ENCODE data around the gene VAMP5. TPM values are rescaled to one million over a fixed set of nuclear protein-coding genes. Genes with fewer than 3 reads are reported as not detected.
A peak's percentile ranks its signal among the peaks of the same experiment; 100 is the strongest.
"Not testable (repeated sequence)": the region's sequence is repeated elsewhere in the genome, so short reads cannot be mapped to it uniquely, and the experiment has no call there.

VAMP5 gene
- total and polyA plus RNA-seq, 5 donors: 79.1 to 127 (median 82.0) TPM

DNA sequence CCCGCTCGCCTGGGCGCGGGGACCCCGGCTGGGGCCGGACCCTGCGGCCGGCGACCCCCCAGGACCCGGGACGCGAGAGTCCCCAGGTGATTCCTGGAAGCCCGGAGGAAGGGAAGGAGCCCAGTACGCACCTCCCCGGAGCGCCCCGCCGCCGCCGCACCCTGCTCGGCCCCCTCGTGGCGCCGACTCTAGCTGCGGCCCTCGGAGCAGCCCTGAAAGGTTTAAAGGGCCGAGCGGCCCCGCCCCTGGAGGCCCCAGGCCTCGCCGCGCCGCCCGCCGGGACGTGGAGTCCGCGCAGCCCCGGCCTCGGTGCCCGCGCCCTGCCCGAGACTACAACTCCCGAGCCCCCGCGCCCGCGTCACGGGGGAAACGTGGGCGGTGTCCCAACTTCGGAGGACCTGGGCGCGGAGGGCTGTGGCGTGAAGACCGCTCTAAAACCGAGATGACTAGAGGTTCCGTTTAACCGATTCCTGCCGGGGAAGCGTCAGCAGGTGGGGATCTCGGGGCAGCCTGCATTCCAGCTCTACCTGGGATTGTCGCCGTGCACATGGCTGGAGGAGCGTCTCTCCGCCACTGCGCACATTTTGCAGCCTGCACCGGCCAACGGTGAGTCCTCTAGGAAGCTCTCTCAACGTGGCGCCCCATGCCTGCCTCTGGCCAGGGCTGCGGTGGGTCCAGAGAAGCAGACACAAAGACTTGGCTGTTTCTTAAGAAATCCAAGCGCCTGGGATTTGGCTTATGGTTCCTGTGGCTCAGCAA is 18.4 kb downstream of the VAMP5 start, which contains the start of gene TMEM150A:
TSS of gene TMEM150A (minus strand) at position 223 of the 759 bp plus-strand sequence. CDS start 750 bp downstream, outside the sequence.
- H3K4me1 ChIP-seq (ENCODE audit: control insufficient read depth, insufficient read depth, low read length): peaks cover 14% of the 10 kb centered on the region

DNA sequence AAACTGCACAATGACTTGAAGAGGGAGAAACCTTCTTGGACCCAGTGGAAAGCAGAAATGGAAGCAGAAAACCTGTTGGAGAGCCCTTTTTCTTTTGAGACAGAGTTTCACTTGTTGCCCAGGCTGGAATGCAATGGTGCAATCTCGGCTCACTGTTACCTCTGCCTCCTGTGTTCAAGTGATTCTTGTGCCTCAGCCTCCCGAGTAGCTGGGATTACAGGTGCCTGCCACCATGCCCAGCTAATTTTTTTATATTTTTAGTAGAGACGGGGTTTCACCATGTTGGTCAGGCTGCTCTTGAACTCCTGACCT is 19.9 kb downstream of the VAMP5 start:
- H3K27ac ChIP-seq (ENCODE audit: low read length): peak overlapping the region; percentile 23
- H3K4me1 ChIP-seq (ENCODE audit: control insufficient read depth, insufficient read depth, low read length): peaks cover 14% of the 10 kb centered on the region
- WGBS: 76% methylated on average over 3 of the region's 3 CpGs
- H3K4me3 ChIP-seq (ENCODE audit: low read length); H3K27me3 ChIP-seq (ENCODE audit: control insufficient read depth, insufficient read depth); H3K9me3 ChIP-seq (ENCODE audit: control insufficient read depth, low read length); DNase-seq; ATAC-seq: not testable (repeated sequence)
- intact Hi-C loops (cut with DNase I): loop anchor here in 2 of 4 donors (5.0 kb wide), 1 partner anchor 42 kb away; the partner anchor contains the start of gene GGCX (in 2 of the 2)

More for the DNA sequence above, 18.4 kb downstream of the VAMP5 start, which contains the start of gene TMEM150A:
- WGBS: under 1% methylated on average over 73 of the region's 73 CpGs
- ATAC-seq: peak; percentile 96
- peak within 1 kb of the TSS; percentile 88 for H3K4me3 ChIP-seq (ENCODE audit: low read length)
- no peaks in the 10 kb centered on the region for H3K9me3 ChIP-seq (ENCODE audit: control insufficient read depth, low read length)
- H3K27ac ChIP-seq (ENCODE audit: low read length): peak within 1 kb of the TSS; percentile 88
- no peaks in the 10 kb centered on the region for H3K27me3 ChIP-seq (ENCODE audit: control insufficient read depth, insufficient read depth)
- DNase-seq: peak; percentile 96 to 99 (median 98)
- intact Hi-C loops (cut with DNase I): loop anchor here in 2 of 4 donors (5.0 kb wide), 1 partner anchor 40 kb away; the partner anchor contains the start of gene GGCX (in 2 of the 2)

DNA sequence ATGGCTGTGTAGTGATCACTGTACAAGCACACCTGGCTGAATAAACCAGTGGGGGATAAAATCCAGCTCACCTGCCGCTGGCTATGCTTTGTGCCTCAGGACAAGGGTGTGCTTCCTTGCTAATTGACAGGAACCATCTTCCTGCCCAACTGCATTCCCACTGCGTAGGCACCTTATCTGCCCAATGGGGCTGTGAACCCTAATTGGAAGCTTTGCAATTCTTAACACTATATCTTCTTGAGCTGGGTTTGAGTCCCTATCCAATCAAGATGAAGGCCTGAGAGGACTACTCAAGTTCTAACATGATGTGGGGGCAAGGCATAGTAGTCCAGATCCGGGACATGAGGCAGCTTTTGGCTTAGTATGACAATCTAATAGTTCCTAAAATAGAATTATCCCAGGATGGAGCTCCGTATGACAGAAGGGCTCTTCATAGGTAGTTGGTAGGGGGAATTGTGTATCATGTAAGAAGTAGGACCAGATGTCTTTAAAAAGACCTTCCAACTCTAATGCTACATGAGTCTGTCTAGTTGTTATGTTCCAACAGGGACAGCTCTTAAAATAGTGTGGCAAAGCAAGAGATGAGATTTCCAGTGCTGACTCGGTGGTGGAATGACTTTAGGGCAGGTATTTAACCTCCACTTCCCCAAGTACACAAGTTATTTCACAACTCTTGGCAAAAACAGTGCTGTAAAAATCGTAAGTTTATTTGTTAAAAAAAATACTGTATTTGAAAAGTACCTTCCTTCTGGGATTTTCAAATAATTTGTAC is 20.5 kb downstream of the VAMP5 start:
- DNase-seq: no peak

GRCh38 chr2:85605406-85606115 is 21.3 kb downstream of the VAMP5 start:
- WGBS: 40% methylated on average over 4 of the region's 4 CpGs
- no peaks in the 10 kb centered on the region for H3K9me3 ChIP-seq (ENCODE audit: control insufficient read depth, low read length)
- intact Hi-C loops (cut with DNase I): no loop called here
- ATAC-seq (no peak), DNase-seq (no peak)
- H3K4me1 ChIP-seq (ENCODE audit: control insufficient read depth, insufficient read depth, low read length): peaks cover 14% of the 10 kb centered on the region
- peak overlapping the region; percentile 65 for H3K27ac ChIP-seq (ENCODE audit: low read length)
- H3K4me3 ChIP-seq (ENCODE audit: low read length): no peak overlapping the region
- no peaks in the 10 kb centered on the region for H3K27me3 ChIP-seq (ENCODE audit: control insufficient read depth, insufficient read depth)

More for the DNA sequence above, 20.5 kb downstream of the VAMP5 start:
- Histone ChIP-seq H3K27me3 (ENCODE audit: control insufficient read depth, insufficient read depth) (no peaks in the 10 kb centered on the region), H3K27ac (ENCODE audit: low read length) (peak overlapping the region; percentile 75), H3K9me3 (ENCODE audit: control insufficient read depth, low read length) (no peaks in the 10 kb centered on the region), H3K4me3 (ENCODE audit: low read length) (no peak overlapping the region), H3K4me1 (ENCODE audit: control insufficient read depth, insufficient read depth, low read length) (peaks cover 14% of the 10 kb centered on the region)
- intact Hi-C loops (cut with DNase I): loop anchor here in 2 of 4 donors (5.0 kb wide), 1 partner anchor 42 kb away; the partner anchor contains the start of gene GGCX (in 2 of the 2)
- no peak for ATAC-seq
- WGBS: 50% methylated on average over 6 of the region's 6 CpGs

GRCh38 chr2:85606116-85606455 is 21.9 kb downstream of the VAMP5 start:
- H3K27ac ChIP-seq (ENCODE audit: low read length): peak overlapping the region; percentile 65
- intact Hi-C loops (cut with DNase I): no loop called here
- no peaks in the 10 kb centered on the region for H3K27me3 ChIP-seq (ENCODE audit: control insufficient read depth, insufficient read depth)
- DNase-seq (no peak), ATAC-seq (no peak)
- peaks cover 14% of the 10 kb centered on the region for H3K4me1 ChIP-seq (ENCODE audit: control insufficient read depth, insufficient read depth, low read length)
- no peak overlapping the region for H3K4me3 ChIP-seq (ENCODE audit: low read length)
- WGBS: 69% methylated on average over 7 of the region's 7 CpGs
- no peaks in the 10 kb centered on the region for H3K9me3 ChIP-seq (ENCODE audit: control insufficient read depth, low read length)

- intact Hi-C loops (cut with DNase I): no loop called here
- peak in 1 of 3 donors; percentile 55 for DNase-seq
- peaks cover 12% of the 10 kb centered on the region for H3K4me1 ChIP-seq (ENCODE audit: control insufficient read depth, insufficient read depth, low read length)
- ATAC-seq: no peak
- no peak overlapping the region for H3K4me3 ChIP-seq (ENCODE audit: low read length)
- no peaks in the 10 kb centered on the region for H3K9me3 ChIP-seq (ENCODE audit: control insufficient read depth, low read length)
- peak overlapping the region; percentile 80 for H3K27ac ChIP-seq (ENCODE audit: low read length)
- WGBS: 63% methylated on average over 9 of the region's 9 CpGs
- no peaks in the 10 kb centered on the region for H3K27me3 ChIP-seq (ENCODE audit: control insufficient read depth, insufficient read depth)
Observed at GRCh38 chr2:85607268-85608215, 23.3 kb downstream of the VAMP5 start.

GRCh38 chr2:85611217-85611704 is 27.0 kb downstream of the VAMP5 start:
- intact Hi-C loops (cut with DNase I): no loop called here
- no peaks in the 10 kb centered on the region for H3K9me3 ChIP-seq (ENCODE audit: control insufficient read depth, low read length)
- H3K27ac ChIP-seq (ENCODE audit: low read length): peak overlapping the region; percentile 71
- no peak for DNase-seq
- ATAC-seq: peak in 1 of 2 donors; percentile 0
- WGBS: 7% methylated on average over 24 of the region's 24 CpGs
- peaks cover under 1% of the 10 kb centered on the region for H3K4me1 ChIP-seq (ENCODE audit: control insufficient read depth, insufficient read depth, low read length)
- no peaks in the 10 kb centered on the region for H3K27me3 ChIP-seq (ENCODE audit: control insufficient read depth, insufficient read depth)
- H3K4me3 ChIP-seq (ENCODE audit: low read length): peak overlapping the region; percentile 59

DNA sequence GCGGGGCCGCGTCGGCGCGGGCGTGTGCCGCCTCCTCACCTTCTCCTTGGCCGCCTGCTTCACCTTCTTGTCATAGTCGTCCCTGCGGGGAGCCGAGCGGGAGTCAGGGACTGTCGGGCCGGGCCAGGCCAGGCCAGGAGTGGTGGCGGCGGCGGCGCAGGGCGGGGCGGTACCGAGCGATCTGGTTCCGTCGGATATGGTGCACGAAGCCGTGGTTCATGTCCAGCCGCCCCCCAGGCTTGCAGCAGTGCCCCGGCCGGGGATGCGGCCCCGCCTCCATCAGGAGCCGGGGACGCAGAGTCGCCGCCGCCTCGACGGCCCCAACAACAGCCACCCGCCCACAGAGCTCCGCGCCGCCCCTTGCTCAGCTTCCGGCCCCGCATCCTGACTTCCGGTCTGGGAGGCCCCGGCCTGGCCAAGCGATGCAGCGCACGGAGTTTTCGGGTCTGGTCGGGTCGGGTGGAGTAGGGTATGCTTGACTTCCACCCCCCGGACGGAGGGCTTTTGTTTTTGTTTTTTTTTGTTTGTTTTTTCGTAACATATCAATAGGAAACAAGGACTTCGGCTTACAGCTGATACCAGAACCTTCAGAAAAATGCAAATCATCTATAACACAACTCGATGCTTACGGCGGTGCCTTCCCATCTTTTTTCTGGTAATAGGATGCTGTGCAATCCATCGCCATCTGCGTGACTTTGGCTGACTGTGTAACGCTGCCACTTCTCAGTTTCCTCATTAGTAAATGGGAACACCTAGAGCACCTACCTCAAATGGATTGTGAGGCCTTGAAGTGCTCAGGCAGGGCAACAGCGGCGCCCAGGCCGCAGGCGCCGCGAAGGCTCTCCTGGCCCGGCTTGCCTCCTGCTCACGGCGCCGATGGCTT is 27.7 kb downstream of the VAMP5 start, which contains the start of gene C2orf68:
TSS of gene C2orf68 (minus strand) at position 362 of the 883 bp plus-strand sequence. CDS start at position 280, 82 bp downstream.
- WGBS: 8% methylated on average over 73 of the region's 73 CpGs
- intact Hi-C loops (cut with DNase I): no loop called here
- peak; percentile 88 to 89 for ATAC-seq
- no peaks in the 10 kb centered on the region for H3K9me3 ChIP-seq (ENCODE audit: control insufficient read depth, low read length)
- peak within 1 kb of the TSS; percentile 73 for H3K27ac ChIP-seq (ENCODE audit: low read length)
- DNase-seq: peak; percentile 92 to 97 (median 97)
- H3K27me3 ChIP-seq (ENCODE audit: control insufficient read depth, insufficient read depth): no peaks in the 10 kb centered on the region
- H3K4me1 ChIP-seq (ENCODE audit: control insufficient read depth, insufficient read depth, low read length): no peaks in the 10 kb centered on the region
- H3K4me3 ChIP-seq (ENCODE audit: low read length): peak within 1 kb of the TSS; percentile 59
